ENCODE measurements around the gene LMAN1L.

Gene LMAN1L

GRCh38 chr15:74770211-74770903 lies 42.3 kb upstream of the LMAN1L start:
- Histone ChIP-seq H3K9me3 (ENCODE audit: insufficient read depth, low read length) (no peaks in the 10 kb centered on the region), H2AFZ (ENCODE audit: low read depth, low read length, severe bottlenecking) (no peak overlapping the region), H3K4me3 (ENCODE audit: insufficient read depth, low read length, poor library complexity, severe bottlenecking) (no peak overlapping the region), H3K9ac (ENCODE audit: low read length) (peak overlapping the region; percentile 31; the same call in 1 of the 2 replicates), H3K36me3 (ENCODE audit: low read length) (no peaks in the 10 kb centered on the region), H3K9me2 (replicated peaks; ENCODE audit: insufficient read depth, low read length) (no peaks in the 10 kb centered on the region), H3F3A (ENCODE audit: insufficient read depth) (peaks cover 8% of the 10 kb centered on the region; the same call in 1 of the 2 replicates), H4K20me1 (ENCODE audit: low read depth, low read length) (no peaks in the 10 kb centered on the region), H3K79me2 (ENCODE audit: insufficient read depth, low read length) (peaks cover 9% of the 10 kb centered on the region; the same call in 1 of the 2 replicates), H3K27me3 (ENCODE audit: low read length) (no peaks in the 10 kb centered on the region), H3K4me2 (ENCODE audit: low read depth, low read length, poor library complexity, severe bottlenecking) (no peak overlapping the region), H3K27ac (ENCODE audit: low read depth, low read length) (no peak overlapping the region)
- TF ChIP-seq EZH2phosphoT487 (conservative IDR thresholded peaks at IDR 0.05; ENCODE audit: low read length) (no peak), CTCF (IDR thresholded peaks at IDR 0.05; ENCODE audit: insufficient read depth, low read length, poor library complexity, severe bottlenecking) (no peak)

- Histone ChIP-seq H3K27me3 (ENCODE audit: low read length) (no peaks in the 10 kb centered on the region), H3F3A (ENCODE audit: insufficient read depth) (peaks cover 28% of the 10 kb centered on the region), H3K4me2 (ENCODE audit: low read depth, low read length, poor library complexity, severe bottlenecking) (peak overlapping the region; percentile 59), H3K4me3 (ENCODE audit: insufficient read depth, low read length, poor library complexity, severe bottlenecking) (no peak overlapping the region), H2AFZ (ENCODE audit: low read depth, low read length, severe bottlenecking) (no peak overlapping the region), H3K9ac (ENCODE audit: low read length) (peak overlapping the region; percentile 37), H3K79me2 (ENCODE audit: insufficient read depth, low read length) (peaks cover 20% of the 10 kb centered on the region), H3K9me3 (ENCODE audit: insufficient read depth, low read length) (no peaks in the 10 kb centered on the region), H3K36me3 (ENCODE audit: low read length) (no peaks in the 10 kb centered on the region), H3K27ac (ENCODE audit: low read depth, low read length) (peak overlapping the region; percentile 96), H4K20me1 (ENCODE audit: low read depth, low read length) (no peaks in the 10 kb centered on the region), H3K9me2 (replicated peaks; ENCODE audit: insufficient read depth, low read length) (no peaks in the 10 kb centered on the region)
- no peak for TF ChIP-seq CTCF (IDR thresholded peaks at IDR 0.05; ENCODE audit: insufficient read depth, low read length, poor library complexity, severe bottlenecking)
Observed at GRCh38 chr15:74773329-74773728, 39.3 kb upstream of the LMAN1L start.

- peaks cover 33% of the 10 kb centered on the region for H3F3A ChIP-seq (ENCODE audit: insufficient read depth)
- H3K4me2 ChIP-seq (ENCODE audit: low read depth, low read length, poor library complexity, severe bottlenecking), result peak overlapping the region; percentile 59
- no peak overlapping the region for H3K4me3 ChIP-seq (ENCODE audit: insufficient read depth, low read length, poor library complexity, severe bottlenecking)
- TF ChIP-seq CTCF (IDR thresholded peaks at IDR 0.05; ENCODE audit: insufficient read depth, low read length, poor library complexity, severe bottlenecking) (no peak), EZH2phosphoT487 (conservative IDR thresholded peaks at IDR 0.05; ENCODE audit: low read length) (no peak)
- H3K9me3 ChIP-seq (ENCODE audit: insufficient read depth, low read length), result no peaks in the 10 kb centered on the region
- H3K79me2 ChIP-seq (ENCODE audit: insufficient read depth, low read length), result peaks cover 20% of the 10 kb centered on the region
- H2AFZ ChIP-seq (ENCODE audit: low read depth, low read length, severe bottlenecking), result no peak overlapping the region
- no peaks in the 10 kb centered on the region for H4K20me1 ChIP-seq (ENCODE audit: low read depth, low read length)
- H3K9me2 ChIP-seq (replicated peaks; ENCODE audit: insufficient read depth, low read length), result no peaks in the 10 kb centered on the region
- H3K27ac ChIP-seq (ENCODE audit: low read depth, low read length), result peak overlapping the region; percentile 96
- H3K36me3 ChIP-seq (ENCODE audit: low read length), result no peaks in the 10 kb centered on the region
- no peaks in the 10 kb centered on the region for H3K27me3 ChIP-seq (ENCODE audit: low read length)
- peak overlapping the region; percentile 37 for H3K9ac ChIP-seq (ENCODE audit: low read length)
Observed at GRCh38 chr15:74773731-74774252, 38.8 kb upstream of the LMAN1L start.

Measured in SU-DHL-6 (cell line).